NB4 (cell line): ENCODE results near the gene FSHB.
A peak's percentile ranks its signal among the peaks of the same experiment; 100 is the strongest.
"Not testable (repeated sequence)": the region's sequence is repeated elsewhere in the genome, so short reads cannot be mapped to it uniquely, and the experiment has no call there.

Source experiments
- DNase-seq: peaks from one replicate; pipeline ENCODE4 v3.0.0; 2010; ENCODE audit warnings: low read depth
- H3K4me3 ChIP-seq: one replicate; pipeline ENCODE4 v1.5.1; 2011; ENCODE audit warnings: mild to moderate bottlenecking, low read depth, low read length, moderate library complexity
- MYC ChIP-seq: IDR thresholded peaks from 2 replicates; pipeline ENCODE4 v1.6.1; 2011; ENCODE audit warnings: low read depth, low read length
- POLR2A ChIP-seq: IDR thresholded peaks from 2 replicates; pipeline ENCODE4 v1.6.1; 2011; ENCODE audit warnings: mild to moderate bottlenecking; ENCODE audit not compliant: insufficient read length; ENCODE audit errors: extremely low read depth
- TF ChIP-seq, protein P1 (sequence below): IDR thresholded peaks from 2 replicates; pipeline ENCODE4 v1.6.1; 2011; ENCODE audit warnings: low read depth, low read length
- TF ChIP-seq, protein P2 (sequence below): IDR thresholded peaks from one replicate; pipeline ENCODE4 v1.5.1; 2012; ENCODE audit warnings: low read depth, low read length

FSHB gene

DNA sequence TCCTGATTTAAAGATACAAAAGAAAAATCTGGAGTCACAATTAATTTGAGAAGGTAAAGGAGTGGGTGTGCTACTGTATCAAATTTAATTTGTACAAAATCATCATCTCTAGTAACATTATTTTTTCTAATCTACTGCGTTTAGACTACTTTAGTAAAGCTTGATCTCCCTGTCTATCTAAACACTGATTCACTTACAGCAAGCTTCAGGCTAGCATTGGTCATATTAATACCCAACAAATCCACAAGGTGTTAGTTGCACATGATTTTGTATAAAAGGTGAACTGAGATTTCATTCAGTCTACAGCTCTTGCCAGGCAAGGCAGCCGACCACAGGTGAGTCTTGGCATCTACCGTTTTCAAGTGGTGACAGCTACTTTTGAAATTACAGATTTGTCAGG lies at the start of gene FSHB:
TSS of gene FSHB (plus strand) at position 301 of the 400 bp plus-strand sequence. CDS start 889 bp downstream, outside the sequence.
- TF ChIP-seq POLR2A (no peak), MYC (no peak)
- TF ChIP-seq, protein P1, sequence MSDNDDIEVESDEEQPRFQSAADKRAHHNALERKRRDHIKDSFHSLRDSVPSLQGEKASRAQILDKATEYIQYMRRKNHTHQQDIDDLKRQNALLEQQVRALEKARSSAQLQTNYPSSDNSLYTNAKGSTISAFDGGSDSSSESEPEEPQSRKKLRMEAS = no peak
- TF ChIP-seq, protein P2, sequence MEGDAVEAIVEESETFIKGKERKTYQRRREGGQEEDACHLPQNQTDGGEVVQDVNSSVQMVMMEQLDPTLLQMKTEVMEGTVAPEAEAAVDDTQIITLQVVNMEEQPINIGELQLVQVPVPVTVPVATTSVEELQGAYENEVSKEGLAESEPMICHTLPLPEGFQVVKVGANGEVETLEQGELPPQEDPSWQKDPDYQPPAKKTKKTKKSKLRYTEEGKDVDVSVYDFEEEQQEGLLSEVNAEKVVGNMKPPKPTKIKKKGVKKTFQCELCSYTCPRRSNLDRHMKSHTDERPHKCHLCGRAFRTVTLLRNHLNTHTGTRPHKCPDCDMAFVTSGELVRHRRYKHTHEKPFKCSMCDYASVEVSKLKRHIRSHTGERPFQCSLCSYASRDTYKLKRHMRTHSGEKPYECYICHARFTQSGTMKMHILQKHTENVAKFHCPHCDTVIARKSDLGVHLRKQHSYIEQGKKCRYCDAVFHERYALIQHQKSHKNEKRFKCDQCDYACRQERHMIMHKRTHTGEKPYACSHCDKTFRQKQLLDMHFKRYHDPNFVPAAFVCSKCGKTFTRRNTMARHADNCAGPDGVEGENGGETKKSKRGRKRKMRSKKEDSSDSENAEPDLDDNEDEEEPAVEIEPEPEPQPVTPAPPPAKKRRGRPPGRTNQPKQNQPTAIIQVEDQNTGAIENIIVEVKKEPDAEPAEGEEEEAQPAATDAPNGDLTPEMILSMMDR = no peak
- DNase-seq = no peak
- no peak within 1 kb of the TSS for H3K4me3 ChIP-seq

DNA sequence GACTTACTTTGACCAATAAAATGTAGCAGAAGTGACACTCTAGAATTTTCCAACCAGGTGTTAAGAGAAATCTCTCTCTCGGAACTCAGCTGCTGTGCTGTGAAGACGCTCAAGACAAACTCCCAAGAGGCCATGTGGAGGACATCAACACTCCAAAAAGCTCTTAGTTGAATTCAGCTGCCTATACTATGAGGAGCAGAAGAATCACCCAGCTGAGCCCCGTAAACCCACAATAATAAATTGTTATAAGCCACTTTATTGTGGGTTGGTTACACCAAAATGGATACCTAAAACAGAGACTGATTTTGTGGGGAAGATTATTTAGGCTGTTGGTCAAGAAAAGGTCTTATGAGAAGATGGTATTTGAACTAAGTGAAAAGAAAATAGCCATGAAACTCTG lies 44.1 kb upstream of the FSHB start:
- no peak overlapping the region for H3K4me3 ChIP-seq
- no peak for DNase-seq
- TF ChIP-seq MYC (no peak), POLR2A (no peak)
- TF ChIP-seq, protein P2 = no peak
- TF ChIP-seq, protein P1 = no peak

DNA sequence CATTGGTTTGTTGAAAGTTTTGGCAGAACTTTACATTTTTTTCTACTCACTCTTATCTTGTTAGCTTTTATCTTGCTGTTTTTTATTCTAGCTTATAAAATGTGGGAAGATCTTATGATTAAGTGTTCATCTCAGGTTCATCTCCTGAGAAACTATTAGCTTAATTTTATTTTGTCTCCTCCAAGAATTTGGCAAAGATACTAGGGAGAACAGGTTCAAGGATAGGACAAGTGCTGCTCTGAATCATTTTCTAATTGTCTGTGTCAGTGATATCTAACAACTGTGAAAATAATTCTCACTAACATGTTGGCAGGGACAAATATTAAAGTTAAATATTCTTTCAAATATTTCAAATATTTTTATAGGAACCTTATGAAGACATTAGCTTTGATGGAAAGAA lies 38.2 kb upstream of the FSHB start:
- TF ChIP-seq, protein P1 = no peak
- TF ChIP-seq POLR2A (no peak), MYC (no peak)
- TF ChIP-seq, protein P2 = no peak
- DNase-seq = no peak
- H3K4me3 ChIP-seq = no peak overlapping the region

GRCh38 chr11:30196400-30197206 lies 34.2 kb upstream of the FSHB start:
- TF ChIP-seq, protein P2 = peak; percentile 88
- TF ChIP-seq, protein P1 = no peak
- no peak for TF ChIP-seq POLR2A
- TF ChIP-seq MYC = no peak
- DNase-seq = peak; percentile 44
- no peak overlapping the region for H3K4me3 ChIP-seq

GRCh38 chr11:30197869-30198268 lies 32.9 kb upstream of the FSHB start:
- no peak overlapping the region for H3K4me3 ChIP-seq
- no peak for TF ChIP-seq POLR2A
- TF ChIP-seq, protein P2 = no peak
- TF ChIP-seq MYC = no peak
- TF ChIP-seq, protein P1 = no peak
- DNase-seq = no peak

DNA sequence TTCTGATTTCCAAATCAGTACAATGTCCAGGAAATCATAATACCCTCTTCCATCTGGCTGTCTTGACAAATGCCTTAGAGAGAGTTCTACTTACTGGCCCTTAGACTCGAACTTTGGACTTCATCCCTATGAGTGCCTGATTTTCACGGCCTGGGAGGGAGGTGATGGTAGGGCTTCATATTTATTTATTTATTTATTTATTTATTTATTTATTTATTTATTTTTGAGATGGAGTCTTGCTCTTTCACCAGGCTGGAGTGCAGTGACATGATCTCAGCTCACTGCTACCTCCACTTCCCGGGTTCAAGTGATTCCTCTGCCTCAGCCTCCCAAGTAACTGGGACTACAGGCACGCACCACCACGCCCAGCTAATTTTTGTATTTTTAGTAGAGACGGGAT lies 27.8 kb upstream of the FSHB start:
- DNase-seq, H3K4me3 ChIP-seq: not testable (repeated sequence)
